GM21515 (cell line): Measurements from ENCODE around the gene CTIF.
A peak's percentile ranks its signal among the peaks of the same experiment; 100 is the strongest.

Experiments
- ATAC-seq: cut with Tn5 transposase; IDR thresholded peaks from one replicate; pipeline ENCODE4 v1.9.1; 2021; ENCODE audit not compliant: unreplicated experiment

The CTIF gene

GRCh38 chr18:48662011-48662661, 123.3 kb downstream of the CTIF start:
- no peak for ATAC-seq

GRCh38 chr18:48663096-48663930, 124.5 kb downstream of the CTIF start:
- no peak for ATAC-seq

GRCh38 chr18:48663931-48664847, 125.4 kb downstream of the CTIF start:
- no peak for ATAC-seq

- ATAC-seq, result no peak
Observed at GRCh38 chr18:48665654-48666053, 126.8 kb downstream of the CTIF start.

GRCh38 chr18:48666613-48667012, 127.8 kb downstream of the CTIF start:
- ATAC-seq, result no peak

GRCh38 chr18:48667276-48668254, 128.7 kb downstream of the CTIF start:
- no peak for ATAC-seq

GRCh38 chr18:48668466-48669179, 129.8 kb downstream of the CTIF start:
- ATAC-seq, result no peak

- ATAC-seq, result no peak
Observed at GRCh38 chr18:48669180-48669675, 130.4 kb downstream of the CTIF start.

GRCh38 chr18:48669991-48670750, 131.3 kb downstream of the CTIF start:
- ATAC-seq, result no peak

- ATAC-seq, result no peak
Observed at GRCh38 chr18:48670751-48671560, 132.1 kb downstream of the CTIF start.

GRCh38 chr18:48671561-48671945, 132.7 kb downstream of the CTIF start:
- no peak for ATAC-seq

- ATAC-seq, result no peak
Observed at GRCh38 chr18:48672671-48673340, 134.0 kb downstream of the CTIF start.

GRCh38 chr18:48673456-48673852, 134.6 kb downstream of the CTIF start:
- ATAC-seq, result no peak

- no peak for ATAC-seq
Observed at GRCh38 chr18:48673853-48674721, 135.3 kb downstream of the CTIF start.

- ATAC-seq, result no peak
Observed at GRCh38 chr18:48674758-48675351, 136.0 kb downstream of the CTIF start.

- ATAC-seq, result peak; percentile 79
Observed at GRCh38 chr18:48675352-48675761, 136.5 kb downstream of the CTIF start.
